Left renal pelvis (tissue), 4 donors: ENCODE results near the gene RNF115. TPM values are rescaled to one million over a fixed set of nuclear protein-coding genes. Genes with fewer than 3 reads are reported as not detected.

ENCODE experiments used
- DNase-seq, 4 donors: peaks; one replicate each; pipeline ENCODE4 v3.0.0-alpha.2; 2013; ENCODE audit warnings: low read depth in 4 of 4, low spot score in 3 of 4
- polyA plus RNA-seq, 4 donors: library from polyadenylated mRNA; unstranded; fragments of 120-200 nt; gene quantifications; one replicate each; pipeline ENCODE4 v1.2.1, GENCODE V29; 2013; ENCODE audit not compliant: insufficient read length in 4 of 4

RNF115 gene
- polyA plus RNA-seq, 4 donors = 12.7 to 20.2 (median 16.2) TPM

DNA sequence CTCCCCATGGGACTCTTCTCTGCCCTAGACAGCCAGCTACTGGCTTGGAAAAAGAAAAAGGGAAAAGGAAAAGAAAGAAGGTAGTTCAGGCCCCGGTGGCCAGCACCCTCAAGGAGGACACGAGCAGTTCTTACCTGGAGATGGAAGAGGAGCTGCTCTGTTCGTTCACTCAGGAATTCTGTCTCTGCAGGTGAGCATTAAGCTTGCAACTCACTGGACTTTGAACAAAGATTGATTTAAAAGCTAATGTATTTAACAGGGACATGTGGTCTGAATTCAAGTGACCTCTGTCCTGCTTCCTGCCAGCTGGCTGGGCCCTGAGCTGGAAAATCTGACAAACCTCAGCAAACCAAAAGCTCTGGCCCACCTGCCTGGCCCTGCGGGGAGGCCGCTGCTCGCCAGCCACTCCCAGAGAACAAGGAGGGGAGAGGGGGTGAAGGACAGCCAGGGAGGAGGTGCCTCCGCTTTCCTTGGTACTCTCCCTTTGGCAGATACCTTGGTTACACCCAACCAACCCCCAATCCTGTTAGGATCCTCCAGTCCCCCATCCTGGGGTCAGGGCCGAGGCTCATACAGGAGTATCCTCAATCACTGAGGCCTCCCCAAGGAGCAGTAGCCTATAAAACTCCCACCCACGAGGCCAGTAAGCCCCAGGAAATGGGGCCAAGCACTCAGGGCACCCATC lies 116.6 kb downstream of the RNF115 start, which contains the start of gene PDZK1:
Gene PDZK1 (minus strand): TSS at position 186 of the 685 bp plus-strand sequence. CDS start 19,347 bp downstream, outside the sequence.
- DNase-seq = no peak

- DNase-seq = no peak
Measured at GRCh38 chr1:145706086-145706664, 117.7 kb downstream of the RNF115 start.

DNA sequence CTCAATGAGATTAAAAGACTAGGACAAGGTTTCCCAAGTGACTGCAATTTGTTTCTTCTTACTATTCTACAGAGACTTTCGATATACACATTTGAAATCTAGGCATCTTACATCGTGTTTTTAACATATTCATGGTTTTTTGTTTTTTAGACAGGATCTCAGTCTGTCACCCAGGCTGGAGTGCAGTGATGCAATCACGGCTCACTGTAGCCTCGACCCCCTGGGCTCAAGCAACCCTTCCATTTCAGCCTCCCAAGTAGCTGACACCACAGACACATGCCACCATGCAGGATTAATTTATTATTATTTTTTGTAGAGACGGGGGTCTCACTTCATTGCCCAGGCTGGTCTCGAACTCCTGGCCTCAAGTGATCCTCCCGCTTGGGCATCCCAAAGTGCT lies 118.3 kb downstream of the RNF115 start:
- no peak for DNase-seq

DNA sequence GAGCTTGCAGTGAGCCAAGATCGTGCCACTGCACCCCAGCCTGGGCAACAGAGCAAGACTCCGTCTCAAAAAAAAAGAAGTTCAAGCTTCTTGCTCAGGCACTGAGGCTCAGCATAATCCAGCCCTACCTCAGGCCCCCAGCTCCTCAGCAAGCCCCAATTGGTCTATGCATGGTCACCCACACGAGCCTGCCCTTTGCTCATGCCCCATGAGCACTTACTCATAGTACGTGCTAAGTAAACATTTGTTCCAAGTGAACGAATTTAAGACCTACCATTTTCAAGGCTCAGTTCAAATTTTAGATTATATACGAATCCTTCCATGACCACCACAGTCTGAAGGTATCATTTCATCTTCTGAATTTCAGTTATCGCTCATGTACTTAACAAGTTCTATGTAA lies 121.1 kb downstream of the RNF115 start:
- no peak for DNase-seq

- DNase-seq = no peak
Measured at GRCh38 chr1:145702052-145702451, 121.8 kb downstream of the RNF115 start.

DNA sequence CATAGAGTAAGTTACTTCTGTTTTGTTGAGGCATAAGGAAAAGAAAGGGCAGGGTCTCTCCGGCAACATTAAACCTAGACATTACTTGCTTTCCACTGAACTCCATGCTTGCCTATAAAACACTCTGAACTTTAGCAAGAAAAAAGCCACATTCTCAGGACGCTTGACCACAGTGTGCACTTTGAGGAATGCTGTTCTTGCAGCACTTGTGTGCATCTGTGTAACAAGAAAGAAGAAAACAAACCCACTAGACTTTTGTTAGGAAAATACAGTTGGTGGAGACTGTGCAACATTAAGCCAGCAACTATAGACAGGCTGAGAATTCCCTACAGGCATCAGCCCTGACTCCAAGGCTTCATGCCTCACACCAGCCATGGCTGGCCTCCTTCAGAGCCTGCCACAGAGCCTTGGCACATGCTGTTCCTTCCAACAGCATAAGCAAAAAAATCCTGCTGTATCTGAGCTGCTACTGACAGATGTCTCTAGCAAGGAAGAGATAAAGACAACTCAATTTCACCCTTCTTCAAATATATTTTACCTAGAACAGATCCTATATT lies 122.5 kb downstream of the RNF115 start:
- DNase-seq = no peak

GRCh38 chr1:145696630-145696960 lies 127.3 kb downstream of the RNF115 start:
- no peak for DNase-seq

DNA sequence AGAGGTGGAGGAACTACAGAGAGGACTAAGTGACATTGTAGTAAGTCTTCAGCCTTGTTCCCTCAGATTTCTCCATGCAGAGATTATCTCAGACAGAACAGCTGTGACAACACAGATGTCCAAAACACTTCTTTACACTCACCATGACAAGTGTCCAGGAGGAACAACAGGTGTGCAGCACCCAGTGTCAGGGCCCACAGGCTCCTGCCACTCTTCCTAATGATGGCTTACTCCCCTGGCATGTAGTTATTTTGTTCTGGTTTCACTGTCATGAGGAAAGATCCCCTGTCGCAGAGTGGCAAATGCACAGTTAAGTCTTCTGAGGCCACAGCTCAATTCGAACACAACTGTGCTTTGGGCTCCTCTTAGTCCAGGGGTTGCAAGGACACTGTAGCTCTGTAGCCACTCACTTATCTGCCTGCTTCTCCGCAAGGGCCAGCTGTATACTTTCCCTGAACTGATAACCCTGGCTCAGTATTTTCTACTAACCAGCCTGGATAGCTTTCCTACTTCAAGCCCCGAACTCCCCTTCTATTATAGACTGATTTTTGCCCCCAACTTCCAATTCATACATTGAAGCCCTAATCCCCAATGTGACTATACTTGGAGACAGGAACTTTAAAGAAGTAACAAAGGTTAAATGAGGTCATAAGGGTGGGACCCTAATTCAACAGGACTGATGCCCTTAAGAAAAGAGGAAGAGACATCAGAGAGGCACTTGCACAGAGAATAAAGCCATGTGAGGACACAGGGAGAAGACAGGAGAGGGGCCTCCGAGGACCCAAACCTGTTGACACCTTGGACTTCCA lies 127.9 kb downstream of the RNF115 start:
- no peak for DNase-seq

GRCh38 chr1:145692785-145693443 lies 131.0 kb downstream of the RNF115 start:
- DNase-seq = no peak

- no peak for DNase-seq
Measured at GRCh38 chr1:145690587-145691558, 133.0 kb downstream of the RNF115 start.

DNA sequence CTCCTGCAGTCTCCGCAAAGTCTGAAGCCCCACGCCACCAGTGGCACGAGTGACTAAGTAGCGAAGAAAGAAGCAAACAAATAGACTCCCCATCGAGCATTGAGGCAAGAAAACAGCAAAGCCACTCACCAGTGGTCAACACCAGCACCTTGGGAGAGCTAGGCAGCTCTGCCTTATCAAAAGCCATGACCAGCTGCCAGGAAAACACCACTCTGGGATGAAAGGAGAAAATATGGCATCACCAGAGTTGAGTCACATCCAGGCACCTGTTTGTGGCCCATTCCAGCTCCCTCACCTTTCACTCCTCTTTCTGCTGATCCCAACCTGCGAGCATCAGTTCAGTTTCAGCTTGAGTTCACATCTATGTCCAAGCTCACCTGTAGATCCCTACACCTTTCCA lies 134.0 kb downstream of the RNF115 start:
- DNase-seq = no peak

- DNase-seq = no peak
Measured at GRCh38 chr1:145688924-145689323, 135.0 kb downstream of the RNF115 start.

Other genes with a start within 250 kb of the RNF115 start
- 10 to 100 TPM; 25.7 to 48.7 (median 39.8) TPM for gene GPR89A, start 216.1 kb downstream of the RNF115 start, polyA plus RNA-seq
- gene PDZK1, start 116.7 kb downstream of the RNF115 start, polyA plus RNA-seq = 100 to 1,000 TPM in 3 of 4 donors, 1 to 10 TPM in 1; 4.1 to 204 (median 147) TPM
- gene CD160, start 104.6 kb downstream of the RNF115 start, polyA plus RNA-seq = 1 to 10 TPM in 3 of 4 donors, under 1 TPM in 1; 0.70 to 2.9 (median 1.2) TPM
- gene POLR3C, start 105 bp upstream of the RNF115 start, polyA plus RNA-seq = 10 to 100 TPM; 29.5 to 36.7 (median 35.1) TPM
- gene NUDT17, start 21.5 kb upstream of the RNF115 start, polyA plus RNA-seq = 1 to 10 TPM; 4.4 to 7.4 (median 5.8) TPM
- 10 to 100 TPM; 54.0 to 80.5 (median 57.7) TPM for gene PIAS3, start 35.0 kb upstream of the RNF115 start, polyA plus RNA-seq
- 1 to 10 TPM; 2.0 to 4.9 (median 2.4) TPM for gene ANKRD35, start 61.8 kb upstream of the RNF115 start, polyA plus RNA-seq
- 1 to 10 TPM in 3 of 4 donors, under 1 TPM in 1; 0.64 to 2.8 (median 1.5) TPM for gene ITGA10, start 86.0 kb upstream of the RNF115 start, polyA plus RNA-seq
- gene PEX11B, start 94.6 kb upstream of the RNF115 start, polyA plus RNA-seq = 10 to 100 TPM; 37.2 to 60.5 (median 54.1) TPM
- 100 to 1,000 TPM; 149 to 227 (median 195) TPM for gene RBM8A, start 103.4 kb upstream of the RNF115 start, polyA plus RNA-seq
- gene LIX1L, start 133.9 kb upstream of the RNF115 start, polyA plus RNA-seq = 10 to 100 TPM; 21.6 to 58.4 (median 30.7) TPM
- 1 to 10 TPM in 1 of 4 donors, under 1 TPM in 3; 0.49 to 1.1 (median 0.65) TPM for gene ANKRD34A, start 140.5 kb upstream of the RNF115 start, polyA plus RNA-seq
- 10 to 100 TPM; 30.5 to 39.9 (median 39.3) TPM for gene POLR3GL, start 140.6 kb upstream of the RNF115 start, polyA plus RNA-seq
- 100 to 1,000 TPM; 408 to 575 (median 469) TPM for gene TXNIP, start 172.5 kb upstream of the RNF115 start, polyA plus RNA-seq
- gene HJV, start 197.6 kb upstream of the RNF115 start, polyA plus RNA-seq = under 1 TPM; 0.08 to 0.45 (median 0.19) TPM